HEK293 (cell line): ENCODE data around the gene YPEL4.

ENCODE experiments used
- HOXA7 ChIP-seq: sonication (generic); formaldehyde crosslinking; IDR thresholded peaks from 2 replicates; pipeline ENCODE4 v1.8.1; 2022; ENCODE audit warnings: missing genetic modification reagents, borderline replicate concordance
- RBAK ChIP-seq: fragments of 450-650 bp; formaldehyde crosslinking; IDR thresholded peaks from 2 replicates; pipeline ENCODE4 v1.5.1; 2016; ENCODE audit warnings: missing biosample characterization, missing genetic modification characterization
- SALL2 ChIP-seq: fragments of 450-650 bp; formaldehyde crosslinking; IDR thresholded peaks from 2 replicates; pipeline ENCODE4 v1.5.0; 2017; ENCODE audit warnings: missing biosample characterization, mild to moderate bottlenecking, missing genetic modification characterization, borderline replicate concordance
- TCF7L2 ChIP-seq: IDR thresholded peaks from 2 replicates; pipeline ENCODE4 v1.6.1; 2011; ENCODE audit warnings: low read depth, mild to moderate bottlenecking, inconsistent platforms, low read length, moderate library complexity, borderline replicate concordance
- TRIM28 ChIP-seq: IDR thresholded peaks from 2 replicates; pipeline ENCODE4 v1.6.1; 2011; ENCODE audit warnings: low read length, control low read depth, borderline replicate concordance
- ZNF138 ChIP-seq: fragments of 450-650 bp; formaldehyde crosslinking; IDR thresholded peaks from 2 replicates; pipeline ENCODE4 v1.5.1; 2016; ENCODE audit warnings: missing biosample characterization, missing genetic modification characterization, borderline replicate concordance
- ZNF155 ChIP-seq: fragments of 450-650 bp; formaldehyde crosslinking; IDR thresholded peaks from 2 replicates; pipeline ENCODE4 v1.5.1; 2016; ENCODE audit warnings: missing biosample characterization, missing genetic modification characterization
- ZNF211 ChIP-seq: fragments of 450-650 bp; formaldehyde crosslinking; IDR thresholded peaks from 2 replicates; pipeline ENCODE4 v1.5.1; 2016; ENCODE audit warnings: low read depth, missing biosample characterization, missing genetic modification characterization
- ZNF324 ChIP-seq: fragments of 450-650 bp; formaldehyde crosslinking; IDR thresholded peaks from 2 replicates; pipeline ENCODE4 v1.5.1; 2016; ENCODE audit warnings: missing biosample characterization, missing genetic modification characterization
- ZNF335 ChIP-seq: fragments of 450-650 bp; formaldehyde crosslinking; conservative IDR thresholded peaks from 2 replicates; pipeline ENCODE4 v1.5.1; 2016; ENCODE audit warnings: missing biosample characterization, missing genetic modification characterization
- ZNF354C ChIP-seq: fragments of 450-650 bp; formaldehyde crosslinking; IDR thresholded peaks from 2 replicates; pipeline ENCODE4 v1.5.1; 2016; ENCODE audit warnings: missing biosample characterization, missing genetic modification characterization, low read depth, borderline replicate concordance
- ZNF394 ChIP-seq: fragments of 450-650 bp; formaldehyde crosslinking; IDR thresholded peaks from 2 replicates; pipeline ENCODE4 v1.5.1; 2016; ENCODE audit warnings: missing biosample characterization, missing genetic modification characterization, mild to moderate bottlenecking, moderate library complexity, borderline replicate concordance
- ZNF48 ChIP-seq: fragments of 450-650 bp; formaldehyde crosslinking; IDR thresholded peaks from 2 replicates; pipeline ENCODE4 v1.5.1; 2016; ENCODE audit warnings: missing biosample characterization, missing genetic modification characterization
- ZNF501 ChIP-seq: fragments of 450-650 bp; formaldehyde crosslinking; IDR thresholded peaks from 2 replicates; pipeline ENCODE4 v1.5.1; 2016; ENCODE audit warnings: missing biosample characterization, missing genetic modification characterization
- ZNF514 ChIP-seq: fragments of 450-650 bp; formaldehyde crosslinking; IDR thresholded peaks from 2 replicates; pipeline ENCODE4 v1.5.1; 2016; ENCODE audit warnings: missing biosample characterization, missing genetic modification characterization
- ZNF621 ChIP-seq: fragments of 450-650 bp; formaldehyde crosslinking; IDR thresholded peaks from 2 replicates; pipeline ENCODE4 v1.5.1; 2017; ENCODE audit warnings: missing biosample characterization, missing genetic modification characterization
- ZNF660 ChIP-seq: fragments of 450-650 bp; IDR thresholded peaks from 2 replicates; pipeline ENCODE4 v1.5.1; 2018; ENCODE audit warnings: missing biosample characterization, mild to moderate bottlenecking, missing genetic modification characterization
- ZNF664 ChIP-seq: fragments of 450-650 bp; formaldehyde crosslinking; IDR thresholded peaks from 2 replicates; pipeline ENCODE4 v1.5.1; 2016; ENCODE audit warnings: missing biosample characterization, missing genetic modification characterization
- TF ChIP-seq, protein P1 (sequence below): fragments of 450-650 bp; formaldehyde crosslinking; IDR thresholded peaks from 2 replicates; pipeline ENCODE4 v1.5.1; 2017; ENCODE audit warnings: missing biosample characterization, missing genetic modification characterization
- TF ChIP-seq, protein P2 (sequence below): fragments of 450-650 bp; formaldehyde crosslinking; IDR thresholded peaks from 2 replicates; pipeline ENCODE4 v1.5.1; 2016; ENCODE audit warnings: missing biosample characterization, missing genetic modification characterization
- TF ChIP-seq, protein P3 (sequence below): fragments of 450-650 bp; formaldehyde crosslinking; IDR thresholded peaks from 2 replicates; pipeline ENCODE4 v1.5.1; 2016; ENCODE audit warnings: missing biosample characterization, missing genetic modification characterization
- TF ChIP-seq, protein P4 (sequence below): fragments of 450-650 bp; IDR thresholded peaks from 2 replicates; pipeline ENCODE4 v1.5.1; 2018; ENCODE audit warnings: missing biosample characterization, mild to moderate bottlenecking, missing genetic modification characterization
- TF ChIP-seq, protein P5 (sequence below): fragments of 450-650 bp; formaldehyde crosslinking; conservative IDR thresholded peaks from 2 replicates; pipeline ENCODE4 v1.5.1; 2016; ENCODE audit warnings: low read depth, missing biosample characterization, missing genetic modification characterization
- TF ChIP-seq, protein P6 (sequence below): fragments of 450-650 bp; formaldehyde crosslinking; IDR thresholded peaks from 2 replicates; pipeline ENCODE4 v1.5.1; 2017; ENCODE audit warnings: missing biosample characterization, mild to moderate bottlenecking, missing genetic modification characterization, moderate library complexity
- TF ChIP-seq, protein P7 (sequence below): fragments of 450-650 bp; formaldehyde crosslinking; IDR thresholded peaks from 2 replicates; pipeline ENCODE4 v1.5.1; 2016; ENCODE audit warnings: missing biosample characterization, missing genetic modification characterization

The YPEL4 gene

DNA sequence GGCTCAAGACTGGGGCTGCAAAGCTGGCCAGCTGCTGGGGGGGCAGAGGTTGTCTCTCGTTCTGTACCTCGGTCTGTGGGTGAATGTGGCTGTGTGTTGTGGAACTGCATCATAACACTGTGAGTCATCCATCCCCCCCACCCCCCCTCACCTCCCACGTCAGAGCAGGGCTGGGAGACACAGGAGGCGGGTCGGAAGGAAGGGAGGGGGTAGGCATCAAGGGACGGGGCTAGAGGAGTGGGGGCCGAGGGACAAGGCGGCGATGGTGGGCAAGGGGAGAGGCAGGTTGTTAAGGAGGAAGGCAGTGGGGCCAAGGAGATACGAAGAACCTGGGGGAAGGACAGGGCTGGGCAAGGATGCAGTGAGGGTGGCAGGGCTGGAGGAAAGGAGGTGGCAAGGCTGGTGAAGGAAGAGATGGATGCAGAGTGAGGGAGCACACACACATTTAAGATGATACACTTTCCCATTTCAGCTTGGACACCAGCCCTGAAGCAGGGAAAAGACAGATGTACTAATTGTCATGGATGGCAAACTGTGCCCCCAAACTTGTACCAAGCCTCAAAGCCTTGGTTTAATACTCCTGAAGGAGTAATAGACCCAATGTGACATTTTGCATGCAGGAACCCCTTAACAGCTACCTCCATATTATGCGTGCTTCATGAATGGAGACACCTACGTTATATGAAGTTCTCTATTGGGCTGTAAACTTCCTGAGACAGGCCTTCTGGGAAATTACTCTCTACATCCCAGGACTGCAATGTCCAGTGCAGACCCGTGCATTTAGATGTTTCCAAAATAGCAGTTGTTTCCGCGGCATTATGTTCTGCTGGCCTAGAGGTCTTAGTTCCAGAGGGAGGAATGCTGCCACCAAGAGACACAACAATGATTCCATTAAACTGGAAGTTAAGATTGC is at the start of gene YPEL4 (continued):
- TF ChIP-seq, protein P1, sequence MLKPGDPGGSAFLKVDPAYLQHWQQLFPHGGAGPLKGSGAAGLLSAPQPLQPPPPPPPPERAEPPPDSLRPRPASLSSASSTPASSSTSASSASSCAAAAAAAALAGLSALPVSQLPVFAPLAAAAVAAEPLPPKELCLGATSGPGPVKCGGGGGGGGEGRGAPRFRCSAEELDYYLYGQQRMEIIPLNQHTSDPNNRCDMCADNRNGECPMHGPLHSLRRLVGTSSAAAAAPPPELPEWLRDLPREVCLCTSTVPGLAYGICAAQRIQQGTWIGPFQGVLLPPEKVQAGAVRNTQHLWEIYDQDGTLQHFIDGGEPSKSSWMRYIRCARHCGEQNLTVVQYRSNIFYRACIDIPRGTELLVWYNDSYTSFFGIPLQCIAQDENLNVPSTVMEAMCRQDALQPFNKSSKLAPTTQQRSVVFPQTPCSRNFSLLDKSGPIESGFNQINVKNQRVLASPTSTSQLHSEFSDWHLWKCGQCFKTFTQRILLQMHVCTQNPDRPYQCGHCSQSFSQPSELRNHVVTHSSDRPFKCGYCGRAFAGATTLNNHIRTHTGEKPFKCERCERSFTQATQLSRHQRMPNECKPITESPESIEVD (tag by site-specific recombination), result no peak
- no peak for TF ChIP-seq ZNF664 (tag by site-specific recombination)
- TF ChIP-seq ZNF354C (tag by site-specific recombination), result no peak
- no peak for TF ChIP-seq ZNF324 (tag by site-specific recombination)
- no peak for TF ChIP-seq ZNF394 (tag by site-specific recombination)
- TF ChIP-seq, protein P2, sequence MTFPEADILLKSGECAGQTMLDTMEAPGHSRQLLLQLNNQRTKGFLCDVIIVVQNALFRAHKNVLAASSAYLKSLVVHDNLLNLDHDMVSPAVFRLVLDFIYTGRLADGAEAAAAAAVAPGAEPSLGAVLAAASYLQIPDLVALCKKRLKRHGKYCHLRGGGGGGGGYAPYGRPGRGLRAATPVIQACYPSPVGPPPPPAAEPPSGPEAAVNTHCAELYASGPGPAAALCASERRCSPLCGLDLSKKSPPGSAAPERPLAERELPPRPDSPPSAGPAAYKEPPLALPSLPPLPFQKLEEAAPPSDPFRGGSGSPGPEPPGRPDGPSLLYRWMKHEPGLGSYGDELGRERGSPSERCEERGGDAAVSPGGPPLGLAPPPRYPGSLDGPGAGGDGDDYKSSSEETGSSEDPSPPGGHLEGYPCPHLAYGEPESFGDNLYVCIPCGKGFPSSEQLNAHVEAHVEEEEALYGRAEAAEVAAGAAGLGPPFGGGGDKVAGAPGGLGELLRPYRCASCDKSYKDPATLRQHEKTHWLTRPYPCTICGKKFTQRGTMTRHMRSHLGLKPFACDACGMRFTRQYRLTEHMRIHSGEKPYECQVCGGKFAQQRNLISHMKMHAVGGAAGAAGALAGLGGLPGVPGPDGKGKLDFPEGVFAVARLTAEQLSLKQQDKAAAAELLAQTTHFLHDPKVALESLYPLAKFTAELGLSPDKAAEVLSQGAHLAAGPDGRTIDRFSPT (tag by site-specific recombination), result peak; percentile 85; the same call in 1 of the 2 replicates
- no peak for TF ChIP-seq ZNF501 (tag by site-specific recombination)
- TF ChIP-seq, protein P3, sequence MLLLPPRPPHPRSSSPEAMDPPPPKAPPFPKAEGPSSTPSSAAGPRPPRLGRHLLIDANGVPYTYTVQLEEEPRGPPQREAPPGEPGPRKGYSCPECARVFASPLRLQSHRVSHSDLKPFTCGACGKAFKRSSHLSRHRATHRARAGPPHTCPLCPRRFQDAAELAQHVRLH (tag by site-specific recombination), result no peak
- TF ChIP-seq, protein P4, sequence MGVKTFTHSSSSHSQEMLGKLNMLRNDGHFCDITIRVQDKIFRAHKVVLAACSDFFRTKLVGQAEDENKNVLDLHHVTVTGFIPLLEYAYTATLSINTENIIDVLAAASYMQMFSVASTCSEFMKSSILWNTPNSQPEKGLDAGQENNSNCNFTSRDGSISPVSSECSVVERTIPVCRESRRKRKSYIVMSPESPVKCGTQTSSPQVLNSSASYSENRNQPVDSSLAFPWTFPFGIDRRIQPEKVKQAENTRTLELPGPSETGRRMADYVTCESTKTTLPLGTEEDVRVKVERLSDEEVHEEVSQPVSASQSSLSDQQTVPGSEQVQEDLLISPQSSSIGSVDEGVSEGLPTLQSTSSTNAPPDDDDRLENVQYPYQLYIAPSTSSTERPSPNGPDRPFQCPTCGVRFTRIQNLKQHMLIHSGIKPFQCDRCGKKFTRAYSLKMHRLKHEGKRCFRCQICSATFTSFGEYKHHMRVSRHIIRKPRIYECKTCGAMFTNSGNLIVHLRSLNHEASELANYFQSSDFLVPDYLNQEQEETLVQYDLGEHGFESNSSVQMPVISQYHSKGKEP (tag by site-specific recombination), result no peak
- TF ChIP-seq ZNF335, result no peak
- TF ChIP-seq ZNF660 (tag by site-specific recombination), result no peak
- no peak for TF ChIP-seq RBAK
- no peak for TF ChIP-seq HOXA7 (CRISPR knock-in tag)
- no peak for TF ChIP-seq ZNF514 (tag by site-specific recombination)
- TF ChIP-seq TCF7L2, result no peak
- no peak for TF ChIP-seq ZNF621 (tag by site-specific recombination)
- TF ChIP-seq ZNF48 (tag by site-specific recombination), result no peak
- no peak for TF ChIP-seq ZNF138 (tag by site-specific recombination)
- TF ChIP-seq SALL2 (tag by site-specific recombination), result no peak
- no peak for TF ChIP-seq TRIM28
- TF ChIP-seq, protein P5, sequence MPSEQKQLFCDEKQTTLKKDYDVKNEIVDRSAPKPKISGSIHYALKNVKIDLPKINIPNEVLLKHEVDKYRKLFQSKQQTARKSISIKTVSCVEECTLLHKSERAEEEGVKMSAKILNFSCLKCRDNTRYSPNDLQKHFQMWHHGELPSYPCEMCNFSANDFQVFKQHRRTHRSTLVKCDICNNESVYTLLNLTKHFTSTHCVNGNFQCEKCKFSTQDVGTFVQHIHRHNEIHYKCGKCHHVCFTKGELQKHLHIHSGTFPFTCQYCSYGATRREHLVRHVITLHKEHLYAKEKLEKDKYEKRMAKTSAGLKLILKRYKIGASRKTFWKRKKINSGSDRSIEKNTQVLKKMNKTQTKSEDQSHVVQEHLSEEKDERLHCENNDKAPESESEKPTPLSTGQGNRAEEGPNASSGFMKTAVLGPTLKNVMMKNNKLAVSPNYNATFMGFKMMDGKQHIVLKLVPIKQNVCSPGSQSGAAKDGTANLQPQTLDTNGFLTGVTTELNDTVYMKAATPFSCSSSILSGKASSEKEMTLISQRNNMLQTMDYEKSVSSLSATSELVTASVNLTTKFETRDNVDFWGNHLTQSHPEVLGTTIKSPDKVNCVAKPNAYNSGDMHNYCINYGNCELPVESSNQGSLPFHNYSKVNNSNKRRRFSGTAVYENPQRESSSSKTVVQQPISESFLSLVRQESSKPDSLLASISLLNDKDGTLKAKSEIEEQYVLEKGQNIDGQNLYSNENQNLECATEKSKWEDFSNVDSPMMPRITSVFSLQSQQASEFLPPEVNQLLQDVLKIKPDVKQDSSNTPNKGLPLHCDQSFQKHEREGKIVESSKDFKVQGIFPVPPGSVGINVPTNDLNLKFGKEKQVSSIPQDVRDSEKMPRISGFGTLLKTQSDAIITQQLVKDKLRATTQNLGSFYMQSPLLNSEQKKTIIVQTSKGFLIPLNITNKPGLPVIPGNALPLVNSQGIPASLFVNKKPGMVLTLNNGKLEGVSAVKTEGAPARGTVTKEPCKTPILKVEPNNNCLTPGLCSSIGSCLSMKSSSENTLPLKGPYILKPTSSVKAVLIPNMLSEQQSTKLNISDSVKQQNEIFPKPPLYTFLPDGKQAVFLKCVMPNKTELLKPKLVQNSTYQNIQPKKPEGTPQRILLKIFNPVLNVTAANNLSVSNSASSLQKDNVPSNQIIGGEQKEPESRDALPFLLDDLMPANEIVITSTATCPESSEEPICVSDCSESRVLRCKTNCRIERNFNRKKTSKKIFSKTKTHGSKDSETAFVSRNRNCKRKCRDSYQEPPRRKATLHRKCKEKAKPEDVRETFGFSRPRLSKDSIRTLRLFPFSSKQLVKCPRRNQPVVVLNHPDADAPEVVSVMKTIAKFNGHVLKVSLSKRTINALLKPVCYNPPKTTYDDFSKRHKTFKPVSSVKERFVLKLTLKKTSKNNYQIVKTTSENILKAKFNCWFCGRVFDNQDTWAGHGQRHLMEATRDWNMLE (tag by site-specific recombination), result no peak
- TF ChIP-seq ZNF155 (tag by site-specific recombination), result no peak
- TF ChIP-seq, protein P6, sequence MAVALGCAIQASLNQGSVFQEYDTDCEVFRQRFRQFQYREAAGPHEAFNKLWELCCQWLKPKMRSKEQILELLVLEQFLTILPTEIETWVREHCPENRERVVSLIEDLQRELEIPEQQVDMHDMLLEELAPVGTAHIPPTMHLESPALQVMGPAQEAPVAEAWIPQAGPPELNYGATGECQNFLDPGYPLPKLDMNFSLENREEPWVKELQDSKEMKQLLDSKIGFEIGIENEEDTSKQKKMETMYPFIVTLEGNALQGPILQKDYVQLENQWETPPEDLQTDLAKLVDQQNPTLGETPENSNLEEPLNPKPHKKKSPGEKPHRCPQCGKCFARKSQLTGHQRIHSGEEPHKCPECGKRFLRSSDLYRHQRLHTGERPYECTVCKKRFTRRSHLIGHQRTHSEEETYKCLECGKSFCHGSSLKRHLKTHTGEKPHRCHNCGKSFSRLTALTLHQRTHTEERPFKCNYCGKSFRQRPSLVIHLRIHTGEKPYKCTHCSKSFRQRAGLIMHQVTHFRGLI (tag by site-specific recombination), result no peak
- TF ChIP-seq, protein P7, sequence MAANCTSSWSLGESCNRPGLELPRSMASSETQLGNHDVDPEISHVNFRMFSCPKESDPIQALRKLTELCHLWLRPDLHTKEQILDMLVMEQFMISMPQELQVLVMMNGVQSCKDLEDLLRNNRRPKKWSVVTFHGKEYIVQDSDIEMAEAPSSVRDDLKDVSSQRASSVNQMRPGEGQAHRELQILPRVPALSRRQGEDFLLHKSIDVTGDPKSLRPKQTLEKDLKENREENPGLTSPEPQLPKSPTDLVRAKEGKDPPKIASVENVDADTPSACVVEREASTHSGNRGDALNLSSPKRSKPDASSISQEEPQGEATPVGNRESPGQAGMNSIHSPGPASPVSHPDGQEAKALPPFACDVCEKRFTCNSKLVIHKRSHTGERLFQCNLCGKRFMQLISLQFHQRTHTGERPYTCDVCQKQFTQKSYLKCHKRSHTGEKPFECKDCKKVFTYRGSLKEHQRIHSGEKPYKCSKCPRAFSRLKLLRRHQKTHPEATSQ (tag by site-specific recombination), result no peak
- TF ChIP-seq ZNF211 (tag by site-specific recombination), result no peak
